Liver (tissue), 9 donors: ENCODE measurements around the gene SORCS2. TPM values are rescaled to one million over a fixed set of nuclear protein-coding genes. Genes with fewer than 3 reads are reported as not detected.

Source experiments
- DNase-seq: peaks from one replicate; pipeline ENCODE4 v3.0.0-alpha.2; 2017; ENCODE audit warnings: low spot score
- H3K27ac ChIP-seq, 2 donors: one replicate each; pipeline ENCODE4 v1.7.0; 2013; ENCODE audit warnings: inconsistent platforms in 2 of 2, low read length in 2 of 2, control low read depth in 1 of 2, low read depth in 1 of 2, mild to moderate bottlenecking in 1 of 2
- H3K27me3 ChIP-seq, 4 donors: one replicate each; pipeline versions ENCODE4 v1.6.1 to v1.7.0; 2013; ENCODE audit warnings: low read length in 3 of 4, inconsistent platforms in 1 of 4, mild to moderate bottlenecking in 1 of 4, moderate library complexity in 1 of 4; ENCODE audit not compliant: control insufficient read depth in 4 of 4, insufficient read depth in 4 of 4
- H3K36me3 ChIP-seq, 4 donors: one replicate each; pipeline versions ENCODE4 v1.6.1 to v1.7.0; 2013; ENCODE audit warnings: low read length in 3 of 4, mild to moderate bottlenecking in 3 of 4, low read depth in 1 of 4, moderate library complexity in 1 of 4; ENCODE audit not compliant: control insufficient read depth in 4 of 4, insufficient read depth in 3 of 4
- H3K4me1 ChIP-seq, 4 donors: one replicate each; pipeline versions ENCODE4 v1.6.1 to v1.7.0; 2013; ENCODE audit warnings: low read length in 3 of 4, mild to moderate bottlenecking in 3 of 4, moderate library complexity in 1 of 4; ENCODE audit not compliant: control insufficient read depth in 4 of 4, insufficient read depth in 4 of 4
- H3K4me3 ChIP-seq, 3 donors: one replicate each; pipeline versions ENCODE4 v1.6.1 to v1.7.0; 2013; ENCODE audit warnings: low read length in 3 of 3, control low read depth in 1 of 3, low read depth in 1 of 3, mild to moderate bottlenecking in 1 of 3
- H3K9ac ChIP-seq, 2 donors: one replicate each; pipeline ENCODE4 v1.7.0; 2013; ENCODE audit warnings: low read length in 2 of 2, mild to moderate bottlenecking in 2 of 2, moderate library complexity in 2 of 2, control low read depth in 1 of 2, low read depth in 1 of 2
- H3K9me3 ChIP-seq, 4 donors: one replicate each; pipeline versions ENCODE4 v1.6.1 to v1.7.0; 2013; ENCODE audit warnings: low read length in 3 of 4; ENCODE audit not compliant: control insufficient read depth in 4 of 4
- EGR1 ChIP-seq, 2 donors: IDR thresholded peaks; 2 replicates each; pipeline ENCODE4 v1.6.1; 2016 to 2018; ENCODE audit warnings: antibody characterized with exemption in 2 of 2, low read depth in 2 of 2
- FOXA1 ChIP-seq: IDR thresholded peaks from 2 replicates; pipeline ENCODE4 v1.6.1; 2016; ENCODE audit warnings: antibody characterized with exemption
- FOXA2 ChIP-seq: IDR thresholded peaks from 2 replicates; pipeline ENCODE4 v1.6.1; 2016; ENCODE audit warnings: antibody characterized with exemption
- GABPA ChIP-seq, 2 donors: IDR thresholded peaks in 1 of 2; conservative IDR thresholded peaks in 1 of 2; 2 replicates each; pipeline ENCODE4 v1.6.1; 2016; ENCODE audit warnings: antibody characterized with exemption in 2 of 2, mild to moderate bottlenecking in 1 of 2, moderate library complexity in 1 of 2
- HNF4A ChIP-seq, 2 donors: conservative IDR thresholded peaks; 2 replicates each; pipeline ENCODE4 v1.6.1; 2016; ENCODE audit warnings: antibody characterized with exemption in 2 of 2, mild to moderate bottlenecking in 2 of 2
- HNF4G ChIP-seq: IDR thresholded peaks from 2 replicates; pipeline ENCODE4 v1.6.1; 2016; ENCODE audit warnings: antibody characterized with exemption
- JUND ChIP-seq, 2 donors: IDR thresholded peaks; 2 replicates each; pipeline ENCODE4 v1.6.1; 2016; ENCODE audit warnings: antibody characterized with exemption in 2 of 2
- NR2F2 ChIP-seq: IDR thresholded peaks from 2 replicates; pipeline ENCODE4 v1.6.1; 2016; ENCODE audit warnings: antibody characterized with exemption
- RAD21 ChIP-seq, 2 donors: IDR thresholded peaks; 2 replicates each; pipeline ENCODE4 v1.6.1; 2016; ENCODE audit warnings: antibody characterized with exemption in 2 of 2, mild to moderate bottlenecking in 2 of 2
- RXRA ChIP-seq, 2 donors: IDR thresholded peaks; 2 replicates each; pipeline ENCODE4 v1.6.1; 2017 to 2018; ENCODE audit warnings: antibody characterized with exemption in 2 of 2, mild to moderate bottlenecking in 1 of 2
- SP1 ChIP-seq: IDR thresholded peaks from 2 replicates; pipeline ENCODE4 v1.6.1; 2018; ENCODE audit warnings: antibody characterized with exemption, mild to moderate bottlenecking
- TAF1 ChIP-seq: conservative IDR thresholded peaks from 2 replicates; pipeline ENCODE4 v1.6.1; 2016; ENCODE audit warnings: antibody characterized with exemption, mild to moderate bottlenecking
- YY1 ChIP-seq: IDR thresholded peaks from 2 replicates; pipeline ENCODE4 v1.6.1; 2016; ENCODE audit warnings: antibody characterized with exemption, mild to moderate bottlenecking
- WGBS: extraction: QIAGEN DNeasy Blood & Tissue Kit; methylation state at CpG from one replicate; pipeline ENCODE4 v1.1.7; 2013; 5-methylcytosine and 5-hydroxymethylcytosine counted together
- polyA plus RNA-seq, 2 donors: library from polyadenylated mRNA; stranded (reverse) in 1 of 2; unstranded in 1 of 2; fragments of 200-250 nt in 1 of 2; fragments of >200 nt in 1 of 2; fragmentation: Nextera tagmentation in 1 of 2; extraction: Ambion mirVana in 1 of 2; gene quantifications; one replicate each; pipeline versions ENCODE4 v1.2.1 to v1.2.3, GENCODE V29; 2013 to 2015
- total RNA-seq, 2 donors: library from RNA; depleted of rRNA; stranded (reverse); fragments of >200 nt; gene quantifications; one replicate each; pipeline ENCODE4 v1.2.3, GENCODE V29; 2014
- TF ChIP-seq, protein P1 (sequence below): IDR thresholded peaks from 2 replicates; pipeline ENCODE4 v1.6.1; 2016; ENCODE audit warnings: antibody characterized with exemption, mild to moderate bottlenecking
- TF ChIP-seq, protein P2 (sequence below): IDR thresholded peaks from 2 replicates; pipeline ENCODE4 v1.6.1; 2016; ENCODE audit warnings: antibody characterized with exemption
- TF ChIP-seq, protein P3 (sequence below): IDR thresholded peaks from 2 replicates; pipeline ENCODE4 v1.6.1; 2016; ENCODE audit warnings: antibody characterized with exemption
- TF ChIP-seq, protein P4 (sequence below): IDR thresholded peaks from 2 replicates; pipeline ENCODE4 v1.6.1; 2016; ENCODE audit warnings: antibody characterized with exemption
- TF ChIP-seq, protein P5 (sequence below): fragments of 150-350 bp; IDR thresholded peaks from 2 replicates; pipeline ENCODE4 v1.5.1; 2017; ENCODE audit warnings: improper control_type of control experiment, low read depth, low read length; ENCODE audit not compliant: missing input control
- donor health status: healthy.
- donor health status: healthy.
- donor health status: healthy.
- donor health status: healthy.
- donor health status: healthy.

Gene SORCS2
- total and polyA plus RNA-seq, 4 donors = 0.10 to 1.4 (median 0.92) TPM

DNA sequence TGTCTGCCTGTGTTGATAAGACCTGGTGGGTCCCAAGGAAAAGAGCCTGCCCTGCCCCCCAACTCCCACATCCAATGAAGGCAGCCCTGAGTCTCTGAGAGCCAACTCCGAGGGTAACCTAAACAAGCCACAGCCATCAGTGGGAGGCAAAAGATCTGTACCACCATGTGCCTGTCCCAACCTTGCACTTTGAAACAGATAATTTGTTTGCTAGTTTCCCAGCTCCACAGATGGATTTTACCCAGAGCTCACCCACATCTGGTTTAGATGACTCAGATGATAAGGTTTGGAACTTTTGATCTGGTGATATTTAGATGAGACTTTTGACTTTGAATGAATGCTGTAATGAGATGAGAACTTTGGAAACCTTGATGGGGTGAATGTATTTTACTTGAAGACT is 488.4 kb downstream of the SORCS2 start:
- H3K4me1 ChIP-seq = no peaks in the 10 kb centered on the region
- no peak overlapping the region for H3K4me3 ChIP-seq
- H3K27ac ChIP-seq = no peak overlapping the region
- H3K36me3 ChIP-seq = no peaks in the 10 kb centered on the region
- WGBS = 82% methylated on average over 1 of the region's 1 CpG
- peaks cover 0 to 6% (median 1%) of the 10 kb centered on the region in 4 donors for H3K9me3 ChIP-seq
- no peaks in the 10 kb centered on the region for H3K27me3 ChIP-seq
- no peak overlapping the region for H3K9ac ChIP-seq
- no peak for TF ChIP-seq SP1
- TF ChIP-seq JUND (IDR thresholded peaks at IDR 0.05) = no peak
- TF ChIP-seq HNF4A (conservative IDR thresholded peaks at IDR 0.05) = no peak
- TF ChIP-seq EGR1 (IDR thresholded peaks at IDR 0.05; ENCODE audit: low read depth in 2 of 2) = no peak
- no peak for TF ChIP-seq RXRA (IDR thresholded peaks at IDR 0.05)
- no peak for TF ChIP-seq FOXA2
- TF ChIP-seq, protein P1, sequence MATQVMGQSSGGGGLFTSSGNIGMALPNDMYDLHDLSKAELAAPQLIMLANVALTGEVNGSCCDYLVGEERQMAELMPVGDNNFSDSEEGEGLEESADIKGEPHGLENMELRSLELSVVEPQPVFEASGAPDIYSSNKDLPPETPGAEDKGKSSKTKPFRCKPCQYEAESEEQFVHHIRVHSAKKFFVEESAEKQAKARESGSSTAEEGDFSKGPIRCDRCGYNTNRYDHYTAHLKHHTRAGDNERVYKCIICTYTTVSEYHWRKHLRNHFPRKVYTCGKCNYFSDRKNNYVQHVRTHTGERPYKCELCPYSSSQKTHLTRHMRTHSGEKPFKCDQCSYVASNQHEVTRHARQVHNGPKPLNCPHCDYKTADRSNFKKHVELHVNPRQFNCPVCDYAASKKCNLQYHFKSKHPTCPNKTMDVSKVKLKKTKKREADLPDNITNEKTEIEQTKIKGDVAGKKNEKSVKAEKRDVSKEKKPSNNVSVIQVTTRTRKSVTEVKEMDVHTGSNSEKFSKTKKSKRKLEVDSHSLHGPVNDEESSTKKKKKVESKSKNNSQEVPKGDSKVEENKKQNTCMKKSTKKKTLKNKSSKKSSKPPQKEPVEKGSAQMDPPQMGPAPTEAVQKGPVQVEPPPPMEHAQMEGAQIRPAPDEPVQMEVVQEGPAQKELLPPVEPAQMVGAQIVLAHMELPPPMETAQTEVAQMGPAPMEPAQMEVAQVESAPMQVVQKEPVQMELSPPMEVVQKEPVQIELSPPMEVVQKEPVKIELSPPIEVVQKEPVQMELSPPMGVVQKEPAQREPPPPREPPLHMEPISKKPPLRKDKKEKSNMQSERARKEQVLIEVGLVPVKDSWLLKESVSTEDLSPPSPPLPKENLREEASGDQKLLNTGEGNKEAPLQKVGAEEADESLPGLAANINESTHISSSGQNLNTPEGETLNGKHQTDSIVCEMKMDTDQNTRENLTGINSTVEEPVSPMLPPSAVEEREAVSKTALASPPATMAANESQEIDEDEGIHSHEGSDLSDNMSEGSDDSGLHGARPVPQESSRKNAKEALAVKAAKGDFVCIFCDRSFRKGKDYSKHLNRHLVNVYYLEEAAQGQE = no peak
- TF ChIP-seq HNF4G = no peak
- TF ChIP-seq, protein P2, sequence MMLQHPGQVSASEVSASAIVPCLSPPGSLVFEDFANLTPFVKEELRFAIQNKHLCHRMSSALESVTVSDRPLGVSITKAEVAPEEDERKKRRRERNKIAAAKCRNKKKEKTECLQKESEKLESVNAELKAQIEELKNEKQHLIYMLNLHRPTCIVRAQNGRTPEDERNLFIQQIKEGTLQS = no peak
- TF ChIP-seq, protein P3, sequence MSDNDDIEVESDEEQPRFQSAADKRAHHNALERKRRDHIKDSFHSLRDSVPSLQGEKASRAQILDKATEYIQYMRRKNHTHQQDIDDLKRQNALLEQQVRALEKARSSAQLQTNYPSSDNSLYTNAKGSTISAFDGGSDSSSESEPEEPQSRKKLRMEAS = no peak
- DNase-seq = no peak

DNA sequence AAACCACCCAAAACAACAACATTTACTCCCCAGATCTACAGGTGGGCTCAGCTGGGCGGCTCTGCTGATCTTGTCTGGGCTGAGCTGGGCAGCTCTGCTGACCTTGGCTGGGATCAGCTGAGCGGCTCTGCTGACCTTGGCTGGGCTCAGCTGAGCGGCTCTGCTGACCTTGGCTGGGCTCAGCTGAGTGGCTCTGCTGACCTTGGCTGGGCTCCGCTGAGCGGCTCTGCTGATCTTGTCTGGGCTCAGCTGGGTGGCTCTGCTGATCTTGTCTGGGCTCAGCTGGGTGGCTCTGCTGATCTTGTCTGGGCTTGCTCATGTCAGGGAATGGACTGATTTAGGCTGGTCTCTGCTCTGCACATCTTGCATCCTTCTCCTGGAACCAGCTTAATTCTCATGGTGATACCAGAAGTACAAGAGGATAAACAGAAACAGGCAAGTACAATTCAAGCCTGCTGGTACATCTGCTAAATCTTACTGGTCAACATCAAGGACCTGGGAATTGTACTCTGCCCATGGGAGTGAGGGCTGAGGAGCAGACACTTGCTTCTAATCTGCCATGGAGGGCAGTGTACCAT is 490.9 kb downstream of the SORCS2 start:
- 89% methylated on average over 5 of the region's 5 CpGs for WGBS
- H3K27me3 ChIP-seq = no peaks in the 10 kb centered on the region

More for the DNA sequence above, 490.9 kb downstream of the SORCS2 start:
- Histone ChIP-seq H3K9me3 (peaks cover 0 to 6% (median 1%) of the 10 kb centered on the region in 4 donors), H3K36me3 (no peaks in the 10 kb centered on the region), H3K27ac (no peak overlapping the region), H3K9ac (no peak overlapping the region), H3K4me3 (no peak overlapping the region), H3K4me1 (no peaks in the 10 kb centered on the region)
- no peak for DNase-seq
- no peak for TF ChIP-seq HNF4G
- TF ChIP-seq YY1 = no peak
- TF ChIP-seq, protein P4, sequence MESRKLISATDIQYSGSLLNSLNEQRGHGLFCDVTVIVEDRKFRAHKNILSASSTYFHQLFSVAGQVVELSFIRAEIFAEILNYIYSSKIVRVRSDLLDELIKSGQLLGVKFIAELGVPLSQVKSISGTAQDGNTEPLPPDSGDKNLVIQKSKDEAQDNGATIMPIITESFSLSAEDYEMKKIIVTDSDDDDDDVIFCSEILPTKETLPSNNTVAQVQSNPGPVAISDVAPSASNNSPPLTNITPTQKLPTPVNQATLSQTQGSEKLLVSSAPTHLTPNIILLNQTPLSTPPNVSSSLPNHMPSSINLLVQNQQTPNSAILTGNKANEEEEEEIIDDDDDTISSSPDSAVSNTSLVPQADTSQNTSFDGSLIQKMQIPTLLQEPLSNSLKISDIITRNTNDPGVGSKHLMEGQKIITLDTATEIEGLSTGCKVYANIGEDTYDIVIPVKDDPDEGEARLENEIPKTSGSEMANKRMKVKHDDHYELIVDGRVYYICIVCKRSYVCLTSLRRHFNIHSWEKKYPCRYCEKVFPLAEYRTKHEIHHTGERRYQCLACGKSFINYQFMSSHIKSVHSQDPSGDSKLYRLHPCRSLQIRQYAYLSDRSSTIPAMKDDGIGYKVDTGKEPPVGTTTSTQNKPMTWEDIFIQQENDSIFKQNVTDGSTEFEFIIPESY = no peak
- no peak for TF ChIP-seq GABPA (IDR thresholded peaks at IDR 0.05 in 1 of 2, conservative IDR thresholded peaks at IDR 0.05 in 1 of 2)
- TF ChIP-seq, protein P3 = no peak
- no peak for TF ChIP-seq FOXA1
- no peak for TF ChIP-seq HNF4A (conservative IDR thresholded peaks at IDR 0.05)
- TF ChIP-seq, protein P1 = no peak
- no peak for TF ChIP-seq JUND (IDR thresholded peaks at IDR 0.05)
- no peak for TF ChIP-seq RAD21 (IDR thresholded peaks at IDR 0.05)
- no peak for TF ChIP-seq TAF1
- TF ChIP-seq, protein P2 = no peak
- no peak for TF ChIP-seq EGR1 (IDR thresholded peaks at IDR 0.05; ENCODE audit: low read depth in 2 of 2)
- TF ChIP-seq NR2F2 = no peak
- TF ChIP-seq FOXA2 = no peak
- no peak for TF ChIP-seq RXRA (IDR thresholded peaks at IDR 0.05)
- no peak for TF ChIP-seq SP1
- TF ChIP-seq, protein P5, sequence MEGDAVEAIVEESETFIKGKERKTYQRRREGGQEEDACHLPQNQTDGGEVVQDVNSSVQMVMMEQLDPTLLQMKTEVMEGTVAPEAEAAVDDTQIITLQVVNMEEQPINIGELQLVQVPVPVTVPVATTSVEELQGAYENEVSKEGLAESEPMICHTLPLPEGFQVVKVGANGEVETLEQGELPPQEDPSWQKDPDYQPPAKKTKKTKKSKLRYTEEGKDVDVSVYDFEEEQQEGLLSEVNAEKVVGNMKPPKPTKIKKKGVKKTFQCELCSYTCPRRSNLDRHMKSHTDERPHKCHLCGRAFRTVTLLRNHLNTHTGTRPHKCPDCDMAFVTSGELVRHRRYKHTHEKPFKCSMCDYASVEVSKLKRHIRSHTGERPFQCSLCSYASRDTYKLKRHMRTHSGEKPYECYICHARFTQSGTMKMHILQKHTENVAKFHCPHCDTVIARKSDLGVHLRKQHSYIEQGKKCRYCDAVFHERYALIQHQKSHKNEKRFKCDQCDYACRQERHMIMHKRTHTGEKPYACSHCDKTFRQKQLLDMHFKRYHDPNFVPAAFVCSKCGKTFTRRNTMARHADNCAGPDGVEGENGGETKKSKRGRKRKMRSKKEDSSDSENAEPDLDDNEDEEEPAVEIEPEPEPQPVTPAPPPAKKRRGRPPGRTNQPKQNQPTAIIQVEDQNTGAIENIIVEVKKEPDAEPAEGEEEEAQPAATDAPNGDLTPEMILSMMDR = no peak
